Activated CD4-positive, alpha-beta T cell treated with anti-CD3 and anti-CD28 coated beads, Interleukin-2, amount 50 U/mL, for 48 hours (primary cell): Measurements from ENCODE around the gene RNH1.

ENCODE experiments used
- DNase-seq, 2 experiments: peaks; one replicate each; pipeline ENCODE4 v3.0.0-alpha.2; 2020

RNH1 gene

GRCh38 chr11:536841-537621 is 30.0 kb upstream of the RNH1 start, which contains the start of gene LRRC56:
Gene LRRC56 (plus strand): TSS chr11:537527. CDS start chr11:540685, 3,158 bp downstream.
- peak; percentile 88 to 92 for DNase-seq

GRCh38 chr11:535519-536454 is 28.7 kb upstream of the RNH1 start, which contains the start of gene HRAS:
Gene HRAS (minus strand): TSS chr11:535576.
- DNase-seq = peak; percentile 95

- DNase-seq = no peak
Measured at GRCh38 chr11:535210-535518, 28.1 kb upstream of the RNH1 start.

GRCh38 chr11:534396-535209 is 27.6 kb upstream of the RNH1 start:
- peak; percentile 35 to 52 for DNase-seq

DNA sequence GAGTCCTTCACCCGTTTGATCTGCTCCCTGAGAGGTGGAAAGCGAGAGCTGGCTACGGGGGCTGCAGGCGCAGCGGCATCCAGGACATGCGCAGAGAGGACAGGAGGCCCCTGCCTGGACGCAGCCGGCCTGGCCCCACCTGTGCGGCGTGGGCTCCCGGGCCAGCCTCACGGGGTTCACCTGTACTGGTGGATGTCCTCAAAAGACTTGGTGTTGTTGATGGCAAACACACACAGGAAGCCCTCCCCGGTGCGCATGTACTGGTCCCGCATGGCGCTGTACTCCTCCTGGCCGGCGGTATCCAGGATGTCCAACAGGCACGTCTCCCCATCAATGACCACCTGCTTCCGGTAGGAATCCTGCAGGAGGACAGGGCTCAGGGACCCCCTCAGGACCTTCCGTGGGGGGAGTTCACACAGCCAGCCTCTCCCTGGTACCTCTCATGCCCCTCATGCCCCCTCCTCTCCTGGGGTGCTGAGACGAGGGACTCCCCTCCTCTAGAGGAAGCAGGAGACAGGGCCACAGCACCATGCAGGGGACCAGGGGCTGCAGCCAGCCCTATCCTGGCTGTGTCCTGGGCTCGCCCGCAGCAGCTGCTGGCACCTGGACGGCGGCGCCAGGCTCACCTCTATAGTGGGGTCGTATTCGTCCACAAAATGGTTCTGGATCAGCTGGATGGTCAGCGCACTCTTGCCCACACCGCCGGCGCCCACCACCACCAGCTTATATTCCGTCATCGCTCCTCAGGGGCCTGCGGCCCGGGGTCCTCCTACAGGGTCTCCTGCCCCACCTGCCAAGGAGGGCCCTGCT is 26.7 kb upstream of the RNH1 start:
- DNase-seq = no peak

DNA sequence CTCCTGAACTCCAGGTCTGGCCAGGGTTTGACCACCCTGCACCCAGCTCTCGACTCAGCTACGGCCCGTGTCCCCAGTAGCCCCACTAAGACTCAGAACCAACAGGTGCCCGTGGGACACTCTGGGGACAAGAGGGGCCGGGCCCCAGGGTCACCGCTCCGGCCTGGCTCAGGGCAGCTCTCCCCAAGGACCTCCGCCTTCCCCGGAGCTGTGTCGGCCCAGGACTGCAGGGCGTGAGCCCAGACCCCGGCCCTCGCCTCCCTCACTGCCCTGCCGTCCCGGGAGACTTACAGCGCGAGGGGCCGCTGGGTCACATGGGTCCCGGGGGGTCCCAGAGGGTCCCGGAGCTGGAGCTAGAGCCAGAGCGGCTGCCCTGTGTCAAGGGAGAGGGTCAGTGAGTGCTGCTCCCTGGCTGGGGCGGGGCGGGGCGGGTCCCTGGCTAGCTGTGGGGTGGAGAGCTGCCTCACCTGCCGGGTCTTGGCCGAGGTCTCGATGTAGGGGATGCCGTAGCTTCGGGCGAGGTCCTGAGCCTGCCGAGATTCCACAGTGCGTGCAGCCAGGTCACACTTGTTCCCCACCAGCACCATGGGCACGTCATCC is 26.0 kb upstream of the RNH1 start:
- no peak for DNase-seq

DNA sequence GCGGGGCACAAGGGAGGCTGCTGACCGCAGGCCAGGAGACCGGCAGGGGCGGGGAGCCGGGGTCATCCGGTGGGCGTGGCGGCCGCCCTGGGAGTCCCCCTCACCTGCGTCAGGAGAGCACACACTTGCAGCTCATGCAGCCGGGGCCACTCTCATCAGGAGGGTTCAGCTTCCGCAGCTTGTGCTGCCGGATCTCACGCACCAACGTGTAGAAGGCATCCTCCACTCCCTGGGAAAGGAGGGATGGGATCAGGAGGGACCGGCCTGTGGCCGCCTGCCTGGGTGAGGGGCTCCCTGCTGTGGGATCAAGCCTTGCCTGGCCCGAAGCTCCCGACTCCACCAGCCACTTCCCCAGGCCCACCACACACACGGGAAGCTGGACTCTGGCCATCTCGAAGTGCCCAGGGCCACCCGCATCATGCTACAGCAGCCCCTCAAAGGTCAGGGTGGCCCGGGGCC is 25.5 kb upstream of the RNH1 start:
- no peak for DNase-seq

- DNase-seq = no peak
Measured at GRCh38 chr11:531919-532526, 25.0 kb upstream of the RNH1 start.

- DNase-seq = no peak
Measured at GRCh38 chr11:530960-531831, 24.2 kb upstream of the RNH1 start.

DNA sequence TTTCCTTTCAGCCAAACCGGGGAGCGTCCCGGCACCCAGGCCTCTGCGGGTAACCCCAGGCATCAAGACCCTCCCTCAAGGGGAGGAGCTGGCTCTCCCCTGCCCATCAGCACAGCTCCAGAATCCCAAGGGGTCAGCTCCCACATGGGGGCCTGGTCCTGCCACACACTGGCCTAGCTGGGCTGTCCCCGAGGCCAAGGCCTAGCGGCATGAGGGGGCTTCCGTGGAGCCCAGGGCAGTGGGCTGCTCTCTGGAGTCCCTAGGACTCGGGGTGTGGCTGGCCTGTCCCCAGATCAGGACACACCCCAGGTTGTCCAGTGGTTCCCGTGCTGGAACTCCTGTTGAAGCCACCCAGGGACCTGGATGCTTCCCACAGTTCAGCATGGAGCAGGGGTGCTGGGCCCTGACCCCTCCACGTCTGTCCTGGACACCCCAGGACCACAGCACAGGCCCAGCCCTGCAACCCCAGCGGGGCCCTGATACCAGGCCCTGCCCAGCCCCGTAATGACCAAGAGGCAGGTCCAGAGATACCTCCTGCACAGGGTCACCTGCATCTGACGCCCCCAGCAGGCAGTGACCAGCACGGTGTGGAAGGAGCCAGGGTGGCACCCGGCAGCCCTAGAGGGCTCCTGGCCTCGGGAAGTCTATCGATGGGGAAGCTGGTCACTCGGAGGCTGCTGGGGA is 22.8 kb upstream of the RNH1 start:
- no peak for DNase-seq

GRCh38 chr11:528815-529727 is 22.0 kb upstream of the RNH1 start:
- no peak for DNase-seq

DNA sequence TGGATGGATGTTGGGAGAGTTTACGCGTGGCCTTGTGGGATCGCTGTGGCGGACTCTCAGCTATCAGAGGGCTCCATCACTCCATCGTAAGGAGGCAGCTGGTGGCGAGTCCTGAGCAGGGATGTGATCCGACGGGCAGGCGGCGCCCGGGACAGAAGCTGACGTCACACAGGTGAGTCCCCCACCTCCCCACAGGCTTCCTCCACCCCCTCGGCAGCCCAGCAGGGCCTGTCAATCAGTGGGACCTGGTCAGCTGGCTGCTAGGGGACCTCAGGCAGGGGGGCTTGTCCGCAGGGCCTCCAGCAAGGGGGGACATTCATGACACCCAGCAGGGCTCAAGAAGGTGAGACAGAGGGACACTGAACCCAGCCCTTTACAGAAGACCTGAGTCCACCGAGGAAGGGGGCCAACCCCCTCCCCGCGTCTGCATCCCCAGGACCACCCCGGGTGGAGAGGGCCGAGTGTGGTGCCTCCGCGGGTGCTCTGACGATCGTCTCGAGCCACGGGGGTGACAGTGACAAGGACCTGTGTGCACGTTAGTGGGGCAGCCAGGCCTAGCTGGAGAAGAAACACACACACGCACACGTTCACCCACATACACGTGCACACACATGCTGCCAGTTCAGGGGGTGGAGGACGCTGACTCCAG is 21.2 kb upstream of the RNH1 start:
- no peak for DNase-seq

- no peak for DNase-seq
Measured at GRCh38 chr11:526192-526591, 19.1 kb upstream of the RNH1 start.

GRCh38 chr11:521177-521688 is 14.2 kb upstream of the RNH1 start:
- DNase-seq = no peak

- no peak for DNase-seq
Measured at GRCh38 chr11:520428-521176, 13.6 kb upstream of the RNH1 start.

DNA sequence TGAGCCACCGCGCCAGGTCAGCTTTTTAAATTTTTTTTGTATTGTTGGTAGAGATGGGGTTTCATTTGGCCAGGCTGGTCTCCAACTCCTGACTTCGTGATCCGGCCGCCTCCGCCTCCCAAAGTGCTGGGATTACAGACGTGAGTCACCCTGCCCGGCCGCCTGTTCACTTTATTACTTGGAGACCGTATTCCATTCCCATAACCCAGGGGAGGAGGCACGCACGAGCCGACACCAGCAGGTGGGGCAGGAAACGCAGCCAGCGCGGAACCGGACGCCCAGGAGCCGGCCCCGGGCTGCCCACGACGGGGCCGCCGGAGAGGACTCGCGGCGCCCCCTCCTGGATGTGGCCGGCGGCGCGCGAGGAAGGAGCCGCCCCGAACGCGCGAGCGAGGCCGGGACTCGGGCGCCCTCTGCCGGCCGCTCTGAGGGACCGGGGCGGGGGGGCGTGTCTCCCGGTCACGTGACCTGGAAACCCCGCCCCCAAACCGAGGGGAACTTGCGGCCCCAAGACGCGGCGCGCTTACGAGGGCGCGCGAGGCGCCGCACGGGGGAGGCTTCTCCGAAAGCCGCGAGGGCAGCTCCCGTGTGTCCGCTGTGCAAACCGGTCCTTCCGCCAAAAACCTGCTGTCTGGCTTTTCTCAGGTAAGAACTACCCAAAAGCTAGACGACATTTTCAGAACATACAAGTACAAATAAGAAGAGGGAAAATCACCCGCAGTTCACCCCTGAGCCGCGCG is 11.6 kb upstream of the RNH1 start:
- peak; percentile 78 to 82 for DNase-seq
